Stimulated activated CD4-positive, alpha-beta T cell treated with anti-CD3 and anti-CD28 coated beads, Interleukin-12 subunit alpha, Interleukin-12 subunit beta, amount 100 ng/mL, for 24 hours (primary cell): ENCODE results near the gene PRR5L.

Experiments used
- DNase-seq, 2 experiments: peaks; one replicate each; pipeline ENCODE4 v3.0.0-alpha.2; 2020; ENCODE audit warnings: low read depth in 2 of 2

The PRR5L gene

GRCh38 chr11:36376888-36377758 lies 81.0 kb downstream of the PRR5L start:
- peak; percentile 20 to 43 for DNase-seq

- DNase-seq: no peak
Measured at GRCh38 chr11:36377759-36378564, 81.9 kb downstream of the PRR5L start.

GRCh38 chr11:36379653-36380052 lies 83.6 kb downstream of the PRR5L start:
- DNase-seq: no peak

- no peak for DNase-seq
Measured at GRCh38 chr11:36380296-36381014, 84.4 kb downstream of the PRR5L start.

GRCh38 chr11:36381015-36381360 lies 84.9 kb downstream of the PRR5L start:
- no peak for DNase-seq

- no peak for DNase-seq
Measured at GRCh38 chr11:36383195-36383594, 87.1 kb downstream of the PRR5L start.

- no peak for DNase-seq
Measured at GRCh38 chr11:36385121-36385970, 89.3 kb downstream of the PRR5L start.

- DNase-seq: no peak
Measured at GRCh38 chr11:36386411-36386810, 90.3 kb downstream of the PRR5L start.

- no peak for DNase-seq
Measured at GRCh38 chr11:36388071-36388470, 92.0 kb downstream of the PRR5L start.

- no peak for DNase-seq
Measured at GRCh38 chr11:36388951-36389350, 92.9 kb downstream of the PRR5L start.

- DNase-seq: no peak
Measured at GRCh38 chr11:36389811-36390210, 93.7 kb downstream of the PRR5L start.

GRCh38 chr11:36390963-36391471 lies 94.9 kb downstream of the PRR5L start:
- no peak for DNase-seq

- DNase-seq: no peak
Measured at GRCh38 chr11:36392196-36392595, 96.1 kb downstream of the PRR5L start.

- DNase-seq: no peak
Measured at GRCh38 chr11:36394056-36394455, 98.0 kb downstream of the PRR5L start.

- no peak for DNase-seq
Measured at GRCh38 chr11:36394926-36395325, 98.8 kb downstream of the PRR5L start.

GRCh38 chr11:36395978-36396736 lies 100.1 kb downstream of the PRR5L start:
- DNase-seq: no peak

- no peak for DNase-seq
Measured at GRCh38 chr11:36398231-36398953, 102.3 kb downstream of the PRR5L start.

GRCh38 chr11:36399236-36399635 lies 103.1 kb downstream of the PRR5L start:
- no peak for DNase-seq

- DNase-seq: no peak
Measured at GRCh38 chr11:36399745-36400144, 103.7 kb downstream of the PRR5L start.
